ENCODE results near the gene PRKAR2B.

GRCh38 chr7:107115114-107115513, 70.6 kb downstream of the PRKAR2B start:
- TF ChIP-seq CTCF (IDR thresholded peaks at IDR 0.05; ENCODE audit: low read depth, low read length) (no peak), MYC (IDR thresholded peaks at IDR 0.05; ENCODE audit: low read depth, low read length) (no peak), MAX (IDR thresholded peaks at IDR 0.05; ENCODE audit: low read depth, low read length) (no peak), POLR2A (IDR thresholded peaks at IDR 0.05; ENCODE audit: extremely low read depth, insufficient read length) (no peak)

Data from NB4 (cell line).